ENCODE results near the gene OR8S1. TPM values are rescaled to one million over a fixed set of nuclear protein-coding genes. Genes with fewer than 3 reads are reported as not detected.
A peak's percentile ranks its signal among the peaks of the same experiment; 100 is the strongest.
"Not testable (repeated sequence)": the region's sequence is repeated elsewhere in the genome, so short reads cannot be mapped to it uniquely, and the experiment has no call there.

The OR8S1 gene
- total and polyA plus RNA-seq, 2 donors (not counting 1 experiment from before 2014, with no cell fraction given): not detected

GRCh38 chr12:48486261-48486660, 39.2 kb upstream of the OR8S1 start:
- no peaks in the 10 kb centered on the region for H3K79me2 ChIP-seq (ENCODE audit: control insufficient read depth, insufficient read depth, low read length)
- no peaks in the 10 kb centered on the region for H3K9me3 ChIP-seq (ENCODE audit: control insufficient read depth, insufficient read depth, low read depth, low read length)
- no peak overlapping the region for H2AFZ ChIP-seq (ENCODE audit: low read length)
- H3K4me3 ChIP-seq (replicated peaks in 1 of 4; ENCODE audit: control extremely low read depth in 1 of 4, insufficient read depth in 1 of 4, low read depth in 3 of 4, low read length in 4 of 4): no peak overlapping the region
- no peak for DNase-seq (ENCODE audit: low read depth in 2 of 2)
- TF ChIP-seq EZH2 (IDR thresholded peaks at IDR 0.05; ENCODE audit: low read length, missing control alignments): no peak
- no peak for TF ChIP-seq CTCF (conservative IDR thresholded peaks at IDR 0.05 in 1 of 2, IDR thresholded peaks at IDR 0.05 in 1 of 2; ENCODE audit: low read depth in 1 of 2, low read length in 2 of 2)
- no peak overlapping the region for H3K27ac ChIP-seq (ENCODE audit: insufficient read depth, low read length)
- no peaks in the 10 kb centered on the region for H3K4me1 ChIP-seq (ENCODE audit: control insufficient read depth, extremely low read depth, insufficient read depth, low read length)
- H3K4me2 ChIP-seq (ENCODE audit: extremely low read depth, insufficient read depth, low read length): no peak overlapping the region
- no peaks in the 10 kb centered on the region for H3K27me3 ChIP-seq (ENCODE audit: control insufficient read depth, insufficient read depth, low read length)
- H3K9ac ChIP-seq (ENCODE audit: insufficient read depth, low read length): no peak overlapping the region
- H3K36me3 ChIP-seq (ENCODE audit: control insufficient read depth, insufficient read depth, low read length): no peaks in the 10 kb centered on the region
- H4K20me1 ChIP-seq (ENCODE audit: control insufficient read depth, extremely low read depth, insufficient read depth, low read length): no peaks in the 10 kb centered on the region

- TF ChIP-seq EZH2 (IDR thresholded peaks at IDR 0.05; ENCODE audit: low read length, missing control alignments) (no peak), CTCF (conservative IDR thresholded peaks at IDR 0.05 in 1 of 2, IDR thresholded peaks at IDR 0.05 in 1 of 2; ENCODE audit: low read depth in 1 of 2, low read length in 2 of 2) (no peak)
- H3K4me2 ChIP-seq (ENCODE audit: extremely low read depth, insufficient read depth, low read length): no peak overlapping the region
- no peak overlapping the region for H3K27ac ChIP-seq (ENCODE audit: insufficient read depth, low read length)
- no peaks in the 10 kb centered on the region for H3K4me1 ChIP-seq (ENCODE audit: control insufficient read depth, extremely low read depth, insufficient read depth, low read length)
- H3K36me3 ChIP-seq (ENCODE audit: control insufficient read depth, insufficient read depth, low read length): no peaks in the 10 kb centered on the region
- H3K4me3 ChIP-seq (replicated peaks in 1 of 4; ENCODE audit: control extremely low read depth in 1 of 4, insufficient read depth in 1 of 4, low read depth in 3 of 4, low read length in 4 of 4): no peak overlapping the region
- H3K27me3 ChIP-seq (ENCODE audit: control insufficient read depth, insufficient read depth, low read length): no peaks in the 10 kb centered on the region
- no peaks in the 10 kb centered on the region for H3K9me3 ChIP-seq (ENCODE audit: control insufficient read depth, insufficient read depth, low read depth, low read length)
- DNase-seq (ENCODE audit: low read depth in 2 of 2): no peak
- no peak overlapping the region for H3K9ac ChIP-seq (ENCODE audit: insufficient read depth, low read length)
- H3K79me2 ChIP-seq (ENCODE audit: control insufficient read depth, insufficient read depth, low read length): no peaks in the 10 kb centered on the region
- no peak overlapping the region for H2AFZ ChIP-seq (ENCODE audit: low read length)
- no peaks in the 10 kb centered on the region for H4K20me1 ChIP-seq (ENCODE audit: control insufficient read depth, extremely low read depth, insufficient read depth, low read length)
These were observed 38.8 kb upstream of the OR8S1 start for GRCh38 chr12:48486679-48487078.

- peak in 1 of 2 donors; percentile 27 for DNase-seq (ENCODE audit: low read depth in 2 of 2)
- no peaks in the 10 kb centered on the region for H4K20me1 ChIP-seq (ENCODE audit: control insufficient read depth, extremely low read depth, insufficient read depth, low read length)
- H2AFZ ChIP-seq (ENCODE audit: low read length): no peak overlapping the region
These were observed 36.4 kb upstream of the OR8S1 start for GRCh38 chr12:48489012-48489411.

GRCh38 chr12:48489456-48489855, 36.0 kb upstream of the OR8S1 start:
- H3K9ac ChIP-seq (ENCODE audit: insufficient read depth, low read length); H4K20me1 ChIP-seq (ENCODE audit: control insufficient read depth, extremely low read depth, insufficient read depth, low read length); H3K4me3 ChIP-seq (replicated peaks in 1 of 4; ENCODE audit: control extremely low read depth in 1 of 4, insufficient read depth in 1 of 4, low read depth in 3 of 4, low read length in 4 of 4); H3K27me3 ChIP-seq (ENCODE audit: control insufficient read depth, insufficient read depth, low read length); H3K4me2 ChIP-seq (ENCODE audit: extremely low read depth, insufficient read depth, low read length); H3K9me3 ChIP-seq (ENCODE audit: control insufficient read depth, insufficient read depth, low read depth, low read length); H3K4me1 ChIP-seq (ENCODE audit: control insufficient read depth, extremely low read depth, insufficient read depth, low read length); H3K27ac ChIP-seq (ENCODE audit: insufficient read depth, low read length); H3K36me3 ChIP-seq (ENCODE audit: control insufficient read depth, insufficient read depth, low read length); H2AFZ ChIP-seq (ENCODE audit: low read length); DNase-seq (ENCODE audit: low read depth in 2 of 2); H3K79me2 ChIP-seq (ENCODE audit: control insufficient read depth, insufficient read depth, low read length): not testable (repeated sequence)

More at GRCh38 chr12:48489012-48489411, 36.4 kb upstream of the OR8S1 start:
- Histone ChIP-seq H3K27me3 (ENCODE audit: control insufficient read depth, insufficient read depth, low read length) (peaks cover 2% of the 10 kb centered on the region), H3K9me3 (ENCODE audit: control insufficient read depth, insufficient read depth, low read depth, low read length) (no peaks in the 10 kb centered on the region), H3K4me1 (ENCODE audit: control insufficient read depth, extremely low read depth, insufficient read depth, low read length) (no peaks in the 10 kb centered on the region), H3K4me3 (replicated peaks in 1 of 4; ENCODE audit: control extremely low read depth in 1 of 4, insufficient read depth in 1 of 4, low read depth in 3 of 4, low read length in 4 of 4) (no peak overlapping the region), H3K9ac (ENCODE audit: insufficient read depth, low read length) (no peak overlapping the region), H3K4me2 (ENCODE audit: extremely low read depth, insufficient read depth, low read length) (no peak overlapping the region), H3K79me2 (ENCODE audit: control insufficient read depth, insufficient read depth, low read length) (no peaks in the 10 kb centered on the region), H3K36me3 (ENCODE audit: control insufficient read depth, insufficient read depth, low read length) (no peaks in the 10 kb centered on the region), H3K27ac (ENCODE audit: insufficient read depth, low read length) (no peak overlapping the region)
- no peak for TF ChIP-seq CTCF (conservative IDR thresholded peaks at IDR 0.05 in 1 of 2, IDR thresholded peaks at IDR 0.05 in 1 of 2; ENCODE audit: low read depth in 1 of 2, low read length in 2 of 2)

- H3K36me3 ChIP-seq (ENCODE audit: control insufficient read depth, insufficient read depth, low read length); H3K4me1 ChIP-seq (ENCODE audit: control insufficient read depth, extremely low read depth, insufficient read depth, low read length): not testable (repeated sequence)
These were observed 25.2 kb upstream of the OR8S1 start for GRCh38 chr12:48500281-48500680.

More at GRCh38 chr12:48500281-48500680, 25.2 kb upstream of the OR8S1 start:
- H3K4me2 ChIP-seq (ENCODE audit: extremely low read depth, insufficient read depth, low read length); DNase-seq (ENCODE audit: low read depth in 2 of 2); H2AFZ ChIP-seq (ENCODE audit: low read length); H3K27ac ChIP-seq (ENCODE audit: insufficient read depth, low read length); H3K9me3 ChIP-seq (ENCODE audit: control insufficient read depth, insufficient read depth, low read depth, low read length); H3K27me3 ChIP-seq (ENCODE audit: control insufficient read depth, insufficient read depth, low read length); H3K9ac ChIP-seq (ENCODE audit: insufficient read depth, low read length); H3K4me3 ChIP-seq (replicated peaks in 1 of 4; ENCODE audit: control extremely low read depth in 1 of 4, insufficient read depth in 1 of 4, low read depth in 3 of 4, low read length in 4 of 4); H4K20me1 ChIP-seq (ENCODE audit: control insufficient read depth, extremely low read depth, insufficient read depth, low read length); H3K79me2 ChIP-seq (ENCODE audit: control insufficient read depth, insufficient read depth, low read length): not testable (repeated sequence)
